ENCODE results near the gene TMEM129. TPM values are rescaled to one million over a fixed set of nuclear protein-coding genes. Genes with fewer than 3 reads are reported as not detected.
A peak's percentile ranks its signal among the peaks of the same experiment; 100 is the strongest.

TMEM129 gene
- total RNA-seq, 1 donor from 2014 or later = 14.1 TPM

- peaks cover 18% of the 10 kb centered on the region for H3K36me3 Mint-ChIP-seq
- peaks cover 2% of the 10 kb centered on the region for H3K27me3 Mint-ChIP-seq (ENCODE audit: insufficient read depth, low read depth)
These were observed 2.1 kb upstream of the TMEM129 start for GRCh38 chr4:1723131-1723801.

GRCh38 chr4:1722551-1723118 lies 1.5 kb upstream of the TMEM129 start:
- H3K27me3 Mint-ChIP-seq (ENCODE audit: insufficient read depth, low read depth) = peaks cover 2% of the 10 kb centered on the region
- Histone ChIP-seq H3K9me3 (ENCODE audit: low read depth) (no peaks in the 10 kb centered on the region), H3K27me3 (no peaks in the 10 kb centered on the region), H3K27ac (no peak overlapping the region), H3K4me3 (peak overlapping the region; percentile 95), H3K4me2 (peak overlapping the region; percentile 95), H3K4me1 (peaks cover 21% of the 10 kb centered on the region), H3K9ac (peak overlapping the region; percentile 88), H4K20me1 (ENCODE audit: low read depth) (peaks cover 70% of the 10 kb centered on the region), H2AFZ (replicated peaks) (no peak overlapping the region), H3K36me3 (no peaks in the 10 kb centered on the region), H3F3A (ENCODE audit: low read depth) (peaks cover 62% of the 10 kb centered on the region), H3K79me2 (ENCODE audit: low read depth) (peaks cover 66% of the 10 kb centered on the region)
- TF ChIP-seq EZH2phosphoT487 (IDR thresholded peaks at IDR 0.05) (no peak), CTCF (IDR thresholded peaks at IDR 0.05) (no peak), EZH2 (IDR thresholded peaks at IDR 0.05) (no peak)
- peak overlapping the region; percentile 98 for H3K4me3 Mint-ChIP-seq
- H3K36me3 Mint-ChIP-seq = peaks cover 16% of the 10 kb centered on the region
- no peak for DNase-seq (ENCODE audit: low spot score)
- H3K9me3 Mint-ChIP-seq = no peaks in the 10 kb centered on the region
- peak overlapping the region; percentile 92 for H3K27ac Mint-ChIP-seq
- peaks cover 36% of the 10 kb centered on the region for H3K4me1 Mint-ChIP-seq

More at GRCh38 chr4:1723131-1723801, 2.1 kb upstream of the TMEM129 start:
- Histone ChIP-seq H3F3A (ENCODE audit: low read depth) (peaks cover 69% of the 10 kb centered on the region), H3K36me3 (no peaks in the 10 kb centered on the region), H3K27ac (no peak overlapping the region), H3K79me2 (ENCODE audit: low read depth) (peaks cover 72% of the 10 kb centered on the region), H3K4me2 (peak overlapping the region; percentile 95), H3K27me3 (no peaks in the 10 kb centered on the region), H3K4me1 (peaks cover 21% of the 10 kb centered on the region), H2AFZ (replicated peaks) (no peak overlapping the region), H3K4me3 (peak overlapping the region; percentile 95), H4K20me1 (ENCODE audit: low read depth) (peaks cover 77% of the 10 kb centered on the region), H3K9me3 (ENCODE audit: low read depth) (no peaks in the 10 kb centered on the region), H3K9ac (peak overlapping the region; percentile 88)
- no peak for DNase-seq (ENCODE audit: low spot score)
- H3K4me3 Mint-ChIP-seq = peak overlapping the region; percentile 98
- TF ChIP-seq CTCF (IDR thresholded peaks at IDR 0.05) = no peak
- TF ChIP-seq EZH2 (IDR thresholded peaks at IDR 0.05) = no peak
- no peak for TF ChIP-seq EZH2phosphoT487 (IDR thresholded peaks at IDR 0.05)
- H3K4me1 Mint-ChIP-seq = peaks cover 36% of the 10 kb centered on the region
- no peaks in the 10 kb centered on the region for H3K9me3 Mint-ChIP-seq
- no peak overlapping the region for H3K27ac Mint-ChIP-seq

GRCh38 chr4:1721666-1722550 lies 785 bp upstream of the TMEM129 start:
- H3F3A ChIP-seq (ENCODE audit: low read depth) = peaks cover 55% of the 10 kb centered on the region
- peak overlapping the region; percentile 95 for H3K4me3 ChIP-seq
- Mint-ChIP-seq H3K27ac (peak overlapping the region; percentile 92), H3K9me3 (no peaks in the 10 kb centered on the region), H3K27me3 (ENCODE audit: insufficient read depth, low read depth) (peaks cover 2% of the 10 kb centered on the region), H3K4me1 (peaks cover 36% of the 10 kb centered on the region), H3K36me3 (peaks cover 16% of the 10 kb centered on the region), H3K4me3 (peak overlapping the region; percentile 98)
- peak; percentile 19 for DNase-seq (ENCODE audit: low spot score)
- H4K20me1 ChIP-seq (ENCODE audit: low read depth) = peaks cover 65% of the 10 kb centered on the region
- TF ChIP-seq EZH2 (IDR thresholded peaks at IDR 0.05) = no peak
- no peak for TF ChIP-seq CTCF (IDR thresholded peaks at IDR 0.05)
- no peak for TF ChIP-seq EZH2phosphoT487 (IDR thresholded peaks at IDR 0.05)
- peaks cover 58% of the 10 kb centered on the region for H3K79me2 ChIP-seq (ENCODE audit: low read depth)
- H3K9ac ChIP-seq = peak overlapping the region; percentile 88
- H3K36me3 ChIP-seq = no peaks in the 10 kb centered on the region
- peak overlapping the region; percentile 95 for H3K4me2 ChIP-seq
- H3K27ac ChIP-seq = no peak overlapping the region
- no peaks in the 10 kb centered on the region for H3K9me3 ChIP-seq (ENCODE audit: low read depth)
- H3K4me1 ChIP-seq = peaks cover 21% of the 10 kb centered on the region
- no peak overlapping the region for H2AFZ ChIP-seq (replicated peaks)
- H3K27me3 ChIP-seq = no peaks in the 10 kb centered on the region

All from neural progenitor cell (in vitro differentiated cells).